ENCODE data around the gene PLCB4.
"Not testable (repeated sequence)": the region's sequence is repeated elsewhere in the genome, so short reads cannot be mapped to it uniquely, and the experiment has no call there.

Gene PLCB4

GRCh38 chr20:9369557-9369956, 300.7 kb downstream of the PLCB4 start:
- Histone ChIP-seq H3K27ac (no peak overlapping the region), H3K27me3 (no peaks in the 10 kb centered on the region), H3K36me3 (no peaks in the 10 kb centered on the region), H3K4me1 (peaks cover 0 to 31% (median 7%) of the 10 kb centered on the region in 4 donors), H3K4me3 (no peak overlapping the region), H3K9me3 (no peaks in the 10 kb centered on the region)
- intact Hi-C loops (cut with DNase I; ENCODE audit: low total_unique reads), result loop anchor here (10.0 kb wide), 1 partner anchor 575 kb away; no protein-coding TSS in a partner anchor
- no peak for TF ChIP-seq CTCF (IDR thresholded peaks at IDR 0.05)
- no peak for DNase-seq

- Histone ChIP-seq H3K27ac (peak overlapping the region in 1 of 2 donors; percentile 28), H3K36me3 (no peaks in the 10 kb centered on the region), H3K4me3 (no peak overlapping the region), H3K27me3 (no peaks in the 10 kb centered on the region), H3K4me1 (peaks cover 0 to 53% (median 16%) of the 10 kb centered on the region in 4 donors), H3K9me3 (no peaks in the 10 kb centered on the region)
- DNase-seq, result no peak
- no peak for TF ChIP-seq CTCF (IDR thresholded peaks at IDR 0.05)
- intact Hi-C loops (cut with DNase I; ENCODE audit: low total_unique reads), result no loop called here
Measured at GRCh38 chr20:9374072-9374471, 305.2 kb downstream of the PLCB4 start.

- intact Hi-C loops (cut with DNase I; ENCODE audit: low total_unique reads), result no loop called here
- Histone ChIP-seq H3K27ac (peak overlapping the region in 1 of 2 donors; percentile 28), H3K27me3 (no peaks in the 10 kb centered on the region), H3K36me3 (no peaks in the 10 kb centered on the region), H3K4me3 (no peak overlapping the region), H3K4me1 (peaks cover 0 to 49% (median 16%) of the 10 kb centered on the region in 4 donors), H3K9me3 (no peaks in the 10 kb centered on the region)
- no peak for DNase-seq
- no peak for TF ChIP-seq CTCF (IDR thresholded peaks at IDR 0.05)
Measured at GRCh38 chr20:9374480-9374879, 305.6 kb downstream of the PLCB4 start.

- peaks cover 0 to 49% (median 16%) of the 10 kb centered on the region in 4 donors for H3K4me1 ChIP-seq
- peak overlapping the region in 1 of 2 donors; percentile 28 for H3K27ac ChIP-seq
- intact Hi-C loops (cut with DNase I; ENCODE audit: low total_unique reads), result no loop called here
- TF ChIP-seq CTCF (IDR thresholded peaks at IDR 0.05), result no peak
- H3K36me3 ChIP-seq, result no peaks in the 10 kb centered on the region
- no peaks in the 10 kb centered on the region for H3K27me3 ChIP-seq
- no peak for DNase-seq
- H3K9me3 ChIP-seq, result no peaks in the 10 kb centered on the region
- no peak overlapping the region for H3K4me3 ChIP-seq
Measured at GRCh38 chr20:9375221-9375681, 306.4 kb downstream of the PLCB4 start.

GRCh38 chr20:9377007-9377406, 308.1 kb downstream of the PLCB4 start:
- TF ChIP-seq CTCF (IDR thresholded peaks at IDR 0.05), result no peak
- intact Hi-C loops (cut with DNase I; ENCODE audit: low total_unique reads), result no loop called here
- Histone ChIP-seq H3K4me3 (no peak overlapping the region), H3K9me3 (no peaks in the 10 kb centered on the region), H3K36me3 (no peaks in the 10 kb centered on the region), H3K27ac (no peak overlapping the region), H3K27me3 (no peaks in the 10 kb centered on the region), H3K4me1 (peaks cover 0 to 49% (median 16%) of the 10 kb centered on the region in 4 donors)
- DNase-seq, result no peak

- H3K27me3 ChIP-seq; H3K9me3 ChIP-seq; DNase-seq; intact Hi-C loops (cut with DNase I; ENCODE audit: low total_unique reads); H3K27ac ChIP-seq; H3K36me3 ChIP-seq; H3K4me3 ChIP-seq: not testable (repeated sequence)
- H3K4me1 ChIP-seq, result peaks cover 0 to 23% (median 1%) of the 10 kb centered on the region in 4 donors
Measured at GRCh38 chr20:9385345-9386310, 316.7 kb downstream of the PLCB4 start.
